Stomach (tissue), 9 donors: ENCODE results near the gene CAPZB. TPM values are rescaled to one million over a fixed set of nuclear protein-coding genes. Genes with fewer than 3 reads are reported as not detected.

ENCODE experiments used
- DNase-seq, 2 donors: peaks; one replicate each; pipeline versions ENCODE4 v3.0.0 to v3.0.0-alpha.2; 2013 to 2019
- H3K27ac ChIP-seq, 5 donors: fragments of 200-600 bp in 4 of 5; sonication (generic) in 4 of 5; one replicate each; pipeline ENCODE4 v1.5.1; 2013 to 2019; ENCODE audit warnings: mild to moderate bottlenecking in 1 of 5, moderate library complexity in 1 of 5
- H3K27me3 ChIP-seq, 3 donors: fragments of 200-600 bp; sonication (generic); one replicate each; pipeline ENCODE4 v1.5.1; 2017 to 2019; ENCODE audit warnings: mixed run types in 1 of 3
- H3K36me3 ChIP-seq, 4 donors: fragments of 200-600 bp; sonication (generic); 1 replicate in 3 of 4; 2 replicates in 1 of 4; pipeline ENCODE4 v1.5.1; 2016 to 2019
- H3K4me1 ChIP-seq, 4 donors: fragments of 200-600 bp; sonication (generic); one replicate each; pipeline ENCODE4 v1.5.1; 2016 to 2019
- H3K4me3 ChIP-seq, 4 donors: fragments of 200-600 bp; sonication (generic) in 3 of 4; one replicate each; pipeline ENCODE4 v1.5.1; 2016 to 2019; ENCODE audit warnings: mild to moderate bottlenecking in 1 of 4
- H3K9me3 ChIP-seq, 4 donors: fragments of 200-600 bp; sonication (generic); one replicate each; pipeline ENCODE4 v1.5.1; 2016 to 2019
- CTCF ChIP-seq, 7 experiments: fragments of 450-650 bp in 4 of 7; fragments of 200-600 bp in 3 of 7; sonication (generic) in 3 of 7; IDR thresholded peaks; one replicate each; pipeline ENCODE4 v1.5.1; 2016 to 2019; ENCODE audit warnings: antibody characterized with exemption in 7 of 7, control low read depth in 2 of 7, mild to moderate bottlenecking in 1 of 7
- EP300 ChIP-seq: sonication (generic); formaldehyde crosslinking; IDR thresholded peaks from one replicate; pipeline ENCODE4 v1.6.1; 2017; ENCODE audit warnings: antibody characterized with exemption
- POLR2A ChIP-seq, 4 donors: fragments of 450-650 bp; IDR thresholded peaks; one replicate each; pipeline ENCODE4 v1.6.1; 2016; ENCODE audit warnings: antibody characterized with exemption in 4 of 4, control low read depth in 2 of 4, mild to moderate bottlenecking in 1 of 4, moderate library complexity in 1 of 4
- POLR2AphosphoS5 ChIP-seq, 3 donors: sonication (generic); formaldehyde crosslinking; IDR thresholded peaks; one replicate each; pipeline ENCODE4 v1.6.1; 2016; ENCODE audit warnings: antibody characterized with exemption in 3 of 3
- WGBS, 5 donors: extraction: QIAGEN DNeasy Blood & Tissue Kit in 3 of 5; methylation state at CpG; one replicate each; pipeline versions ENCODE4 v1.1.5 to v1.1.7; 2013 to 2018; 5-methylcytosine and 5-hydroxymethylcytosine counted together
- intact Hi-C: fragments of 100-400 bp; cut with DNase I; formaldehyde crosslinking; loops from one replicate; pipeline ENCODE4 v1.15.1; 2023; ENCODE audit warnings: low total_unique reads
- polyA plus RNA-seq, 3 donors: library from polyadenylated mRNA; stranded (reverse); fragments of 200-250 nt; gene quantifications; one replicate each; pipeline ENCODE4 v1.2.3, GENCODE V29; 2013
- total RNA-seq, 5 donors: library from RNA; depleted of rRNA; stranded (reverse); fragments of >200 nt; gene quantifications; one replicate each; pipeline versions ENCODE4 v1.1.0 to v1.2.3, GENCODE V29; 2014 to 2016
- donor health status: healthy with polysubstance abuse.
- donor health status: Bipolar disorder and iron deficiency.
- donor health status: healthy.

The CAPZB gene
- total and polyA plus RNA-seq, 8 donors = 84.9 to 345 (median 155) TPM

- WGBS, 5 donors = 52 to 80% (median 69%) methylated on average over 13 of the region's 13 CpGs
- H3K9me3 ChIP-seq = no peaks in the 10 kb centered on the region
- no peaks in the 10 kb centered on the region for H3K27me3 ChIP-seq
- H3K4me3 ChIP-seq = no peak overlapping the region
- peaks cover 85 to 100% (median 94%) of the 10 kb centered on the region in 4 donors for H3K4me1 ChIP-seq
- peak overlapping the region; percentile 1 to 90 (median 84) for H3K27ac ChIP-seq
- intact Hi-C loops = no loop called here
- TF ChIP-seq POLR2A (IDR thresholded peaks at IDR 0.05) (no peak), EP300 (peak; percentile 46), CTCF (IDR thresholded peaks at IDR 0.05) (peak in 1 of 7 experiments; percentile 23), POLR2AphosphoS5 (IDR thresholded peaks at IDR 0.05) (peak in 1 of 3 donors; percentile 14)
- peak in 1 of 2 donors; percentile 53 for DNase-seq
- no peaks in the 10 kb centered on the region for H3K36me3 ChIP-seq
Measured at GRCh38 chr1:19439464-19440171, 45.7 kb downstream of the CAPZB start.

GRCh38 chr1:19438516-19439195 is 46.7 kb downstream of the CAPZB start:
- Histone ChIP-seq H3K4me3 (no peak overlapping the region), H3K9me3 (no peaks in the 10 kb centered on the region), H3K36me3 (no peaks in the 10 kb centered on the region), H3K27ac (peak overlapping the region; percentile 37 to 90 (median 84)), H3K27me3 (no peaks in the 10 kb centered on the region), H3K4me1 (peaks cover 85 to 100% (median 94%) of the 10 kb centered on the region in 4 donors)
- 67 to 78% (median 76%) methylated on average over 18 to 19 of the region's 19 CpGs for WGBS, 5 donors
- intact Hi-C loops = no loop called here
- TF ChIP-seq POLR2AphosphoS5 (IDR thresholded peaks at IDR 0.05) (no peak), POLR2A (IDR thresholded peaks at IDR 0.05) (no peak), CTCF (IDR thresholded peaks at IDR 0.05) (no peak), EP300 (no peak)
- DNase-seq = peak in 1 of 2 donors; percentile 41

- WGBS, 5 donors = 64 to 82% (median 71%) methylated on average over 17 of the region's 17 CpGs
Measured at GRCh38 chr1:19437891-19438294, 47.4 kb downstream of the CAPZB start.

GRCh38 chr1:19436716-19437476 is 48.4 kb downstream of the CAPZB start:
- Histone ChIP-seq H3K36me3 (no peaks in the 10 kb centered on the region), H3K4me3 (no peak overlapping the region), H3K27ac (peak overlapping the region; percentile 77 to 90 (median 84)), H3K9me3 (no peaks in the 10 kb centered on the region), H3K27me3 (no peaks in the 10 kb centered on the region), H3K4me1 (peaks cover 81 to 100% (median 95%) of the 10 kb centered on the region in 4 donors)
- TF ChIP-seq CTCF (IDR thresholded peaks at IDR 0.05) (no peak), POLR2AphosphoS5 (IDR thresholded peaks at IDR 0.05) (peak in 2 of 3 donors; percentile 48 to 66), EP300 (no peak)
- peak; percentile 79 to 83 for DNase-seq
- WGBS, 5 donors = 37 to 48% (median 41%) methylated on average over 8 of the region's 8 CpGs
- intact Hi-C loops = no loop called here

More at GRCh38 chr1:19437891-19438294, 47.4 kb downstream of the CAPZB start:
- Histone ChIP-seq H3K27me3 (no peaks in the 10 kb centered on the region), H3K36me3 (no peaks in the 10 kb centered on the region), H3K27ac (peak overlapping the region; percentile 34 to 90 (median 84)), H3K4me3 (no peak overlapping the region), H3K4me1 (peaks cover 85 to 100% (median 95%) of the 10 kb centered on the region in 4 donors), H3K9me3 (no peaks in the 10 kb centered on the region)
- DNase-seq = peak; percentile 37 to 90
- intact Hi-C loops = no loop called here
- TF ChIP-seq POLR2A (IDR thresholded peaks at IDR 0.05) (no peak), EP300 (peak; percentile 87), POLR2AphosphoS5 (IDR thresholded peaks at IDR 0.05) (peak; percentile 53 to 96 (median 59))
